Mucosa of descending colon (tissue), 3 donors: ENCODE results near the gene KRT78. TPM values are rescaled to one million over a fixed set of nuclear protein-coding genes. Genes with fewer than 3 reads are reported as not detected.

Experiments
- ATAC-seq: fragments of 200-7000 bp; cut with Tn5 transposase; one replicate; pipeline ENCODE4 v1.9.1; 2020; ENCODE audit warnings: mild to moderate bottlenecking, moderate library complexity
- DNase-seq, 3 donors: peaks; one replicate each; pipeline ENCODE4 v3.0.0-alpha.2; 2020
- H3K36me3 ChIP-seq: fragments of 200-600 bp; one replicate; pipeline ENCODE4 v1.8.0; 2021; ENCODE audit warnings: low read depth, mild to moderate bottlenecking
- H3K4me1 ChIP-seq: fragments of 200-600 bp; one replicate; pipeline ENCODE4 v1.8.0; 2021; ENCODE audit warnings: low read depth, mild to moderate bottlenecking
- H3K4me3 ChIP-seq: fragments of 200-600 bp; one replicate; pipeline ENCODE4 v1.8.0; 2021; ENCODE audit warnings: mild to moderate bottlenecking
- H3K9me3 ChIP-seq: fragments of 200-600 bp; one replicate; pipeline ENCODE4 v1.8.0; 2021; ENCODE audit warnings: mild to moderate bottlenecking
- intact Hi-C, 2 donors: fragments of 100-400 bp; cut with DNase I in 1 of 2; cut with micrococcal nuclease in 1 of 2; formaldehyde crosslinking; loops; one replicate each; pipeline versions ENCODE4 v1.11.0 to v1.11.1; 2022; cut with DNase I, micrococcal nuclease
- total RNA-seq, 3 donors: library from RNA; stranded (reverse); fragmentation: NEBNext Ultra II Directional in 2 of 3; extraction: Animal tissue kit (Norgen Biotek cat#: 25700) in 2 of 3; gene quantifications; one replicate each; pipeline versions ENCODE4 v1.2.1 to v1.2.4, GENCODE V29; 2021 to 2023
- TF ChIP-seq, protein P1 (sequence below): fragments of 200-600 bp; IDR thresholded peaks from one replicate; pipeline ENCODE4 v1.8.0; 2022; ENCODE audit warnings: antibody characterized with exemption, mild to moderate bottlenecking
- donor health status: DM: no; HTN: no; CAD: no; lungs with moderate emphysema.
- donor health status: DM: no; HTN: no; CAD: no.
- donor health status: DM: no; HTN: yes; CAD: no.

The KRT78 gene
- total RNA-seq, 3 donors from 2014 or later = not detected

DNA sequence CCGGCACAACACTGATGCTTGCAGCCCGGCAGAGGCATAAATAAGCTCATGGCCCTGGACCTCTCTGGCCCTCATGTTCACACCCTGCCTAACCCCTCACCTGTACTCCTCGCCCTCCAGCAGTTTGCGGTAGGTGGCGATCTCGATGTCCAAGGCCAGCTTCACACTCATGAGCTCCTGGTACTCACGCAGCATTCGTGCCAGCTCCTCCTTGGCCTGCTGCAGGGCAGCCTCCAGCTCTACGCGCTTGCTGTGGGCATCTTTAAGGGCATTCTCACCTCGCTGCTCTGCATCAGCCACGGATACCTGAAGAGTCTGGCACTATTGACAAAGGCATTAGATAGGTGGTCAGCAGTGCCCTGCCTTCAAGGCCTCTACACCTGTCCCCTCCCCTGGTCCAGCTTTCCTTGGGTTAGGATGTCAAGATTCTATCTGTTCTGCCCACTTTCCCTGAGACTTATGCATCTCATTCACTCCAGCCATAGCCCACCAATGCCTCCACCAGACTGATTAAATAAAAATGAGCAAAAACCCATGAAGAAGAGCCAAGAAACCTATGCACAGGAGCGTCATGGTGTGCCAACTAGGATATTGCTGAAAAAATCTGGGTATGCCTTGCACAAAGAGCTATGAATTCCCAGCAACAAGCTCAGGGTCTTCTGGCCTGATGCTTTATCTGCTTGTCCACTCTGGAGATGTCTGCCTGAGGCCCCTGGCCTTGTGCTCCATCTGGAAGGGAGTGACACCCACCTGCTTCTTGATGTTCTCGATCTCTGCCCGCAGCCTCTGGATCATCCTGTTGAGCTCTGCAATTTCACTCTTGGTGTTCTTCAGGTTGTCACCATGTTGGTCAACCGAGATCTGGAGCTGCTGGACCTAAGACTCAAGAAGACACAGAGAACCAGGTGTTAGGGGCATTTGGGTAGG, 41.0 kb downstream of the KRT78 start:
- ATAC-seq = no peak
- Histone ChIP-seq H3K36me3 (no peaks in the 10 kb centered on the region), H3K4me1 (no peaks in the 10 kb centered on the region), H3K9me3 (no peaks in the 10 kb centered on the region), H3K4me3 (no peak overlapping the region)
- intact Hi-C loops = no loop called here
- DNase-seq = no peak
- TF ChIP-seq, protein P1, sequence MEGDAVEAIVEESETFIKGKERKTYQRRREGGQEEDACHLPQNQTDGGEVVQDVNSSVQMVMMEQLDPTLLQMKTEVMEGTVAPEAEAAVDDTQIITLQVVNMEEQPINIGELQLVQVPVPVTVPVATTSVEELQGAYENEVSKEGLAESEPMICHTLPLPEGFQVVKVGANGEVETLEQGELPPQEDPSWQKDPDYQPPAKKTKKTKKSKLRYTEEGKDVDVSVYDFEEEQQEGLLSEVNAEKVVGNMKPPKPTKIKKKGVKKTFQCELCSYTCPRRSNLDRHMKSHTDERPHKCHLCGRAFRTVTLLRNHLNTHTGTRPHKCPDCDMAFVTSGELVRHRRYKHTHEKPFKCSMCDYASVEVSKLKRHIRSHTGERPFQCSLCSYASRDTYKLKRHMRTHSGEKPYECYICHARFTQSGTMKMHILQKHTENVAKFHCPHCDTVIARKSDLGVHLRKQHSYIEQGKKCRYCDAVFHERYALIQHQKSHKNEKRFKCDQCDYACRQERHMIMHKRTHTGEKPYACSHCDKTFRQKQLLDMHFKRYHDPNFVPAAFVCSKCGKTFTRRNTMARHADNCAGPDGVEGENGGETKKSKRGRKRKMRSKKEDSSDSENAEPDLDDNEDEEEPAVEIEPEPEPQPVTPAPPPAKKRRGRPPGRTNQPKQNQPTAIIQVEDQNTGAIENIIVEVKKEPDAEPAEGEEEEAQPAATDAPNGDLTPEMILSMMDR = no peak

DNA sequence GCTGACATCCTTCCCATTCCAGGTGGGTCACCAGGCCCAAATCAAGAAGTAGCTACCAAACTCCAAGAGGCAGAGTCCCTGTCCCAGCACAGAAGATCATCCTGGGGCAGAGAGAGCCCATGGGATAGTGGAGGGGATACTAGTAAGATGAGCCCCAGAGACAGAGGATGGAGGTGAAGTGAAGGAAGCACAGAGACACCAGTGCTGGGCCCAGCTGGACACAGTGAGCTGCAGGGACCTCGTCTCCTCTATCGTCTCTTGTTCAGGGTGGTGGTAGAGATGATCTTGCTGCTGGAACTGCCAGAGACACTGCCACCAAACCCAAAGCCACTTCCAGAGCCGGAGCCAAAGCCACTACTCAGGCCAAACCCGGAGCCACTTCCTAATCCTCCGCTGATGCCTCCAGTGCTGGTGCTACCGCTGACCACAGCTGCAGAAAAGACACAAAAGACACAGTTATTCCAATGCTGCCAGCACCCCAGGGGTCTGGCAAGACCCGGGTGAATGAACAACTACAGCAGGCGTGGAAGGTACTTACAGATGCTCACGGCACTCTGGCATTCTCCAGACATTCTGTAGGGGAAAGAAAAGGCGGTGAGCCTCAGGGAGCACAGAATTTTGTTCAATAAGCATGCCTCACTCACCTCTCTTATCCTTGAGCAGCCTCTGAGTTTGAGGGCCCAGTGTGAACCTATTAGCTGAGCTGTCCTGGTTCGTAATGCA, 41.8 kb downstream of the KRT78 start:
- TF ChIP-seq, protein P1 = no peak
- DNase-seq (no peak), ATAC-seq (no peak)
- Histone ChIP-seq H3K4me1 (no peaks in the 10 kb centered on the region), H3K9me3 (no peaks in the 10 kb centered on the region), H3K36me3 (no peaks in the 10 kb centered on the region), H3K4me3 (no peak overlapping the region)
- intact Hi-C loops = no loop called here

DNA sequence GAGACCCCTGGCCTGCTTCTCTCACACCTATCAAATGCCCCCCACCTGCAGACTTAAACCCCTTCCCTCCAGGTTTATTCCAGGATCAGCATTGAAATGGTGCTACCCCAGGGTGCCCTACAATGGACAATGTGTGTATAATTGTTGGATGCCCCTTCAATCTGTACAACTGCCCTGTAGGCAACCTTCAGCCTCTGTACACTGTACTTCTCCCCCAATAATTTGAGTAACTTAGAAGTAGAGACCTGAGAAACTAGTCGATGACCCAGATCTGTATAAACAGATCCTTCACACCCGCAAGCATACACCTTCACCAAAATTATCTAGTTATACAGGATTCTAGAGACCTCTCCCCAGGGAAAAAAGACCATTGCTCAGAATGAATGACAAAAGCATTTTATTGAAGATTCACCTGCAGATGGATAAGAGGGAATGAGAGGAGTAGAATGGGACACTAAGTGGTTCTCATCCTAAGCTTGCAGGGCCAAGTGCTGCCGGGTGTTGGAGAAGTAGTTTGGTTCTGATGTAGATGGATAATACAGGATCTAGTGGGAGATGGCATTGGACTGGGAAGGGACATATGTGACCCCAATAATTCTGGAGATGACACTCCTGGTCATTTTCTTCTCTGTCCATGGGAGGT, 42.5 kb downstream of the KRT78 start:
- Histone ChIP-seq H3K4me1 (no peaks in the 10 kb centered on the region), H3K9me3 (no peaks in the 10 kb centered on the region), H3K36me3 (no peaks in the 10 kb centered on the region), H3K4me3 (no peak overlapping the region)
- DNase-seq (no peak), ATAC-seq (no peak)
- TF ChIP-seq, protein P1 = no peak
- intact Hi-C loops = no loop called here

DNA sequence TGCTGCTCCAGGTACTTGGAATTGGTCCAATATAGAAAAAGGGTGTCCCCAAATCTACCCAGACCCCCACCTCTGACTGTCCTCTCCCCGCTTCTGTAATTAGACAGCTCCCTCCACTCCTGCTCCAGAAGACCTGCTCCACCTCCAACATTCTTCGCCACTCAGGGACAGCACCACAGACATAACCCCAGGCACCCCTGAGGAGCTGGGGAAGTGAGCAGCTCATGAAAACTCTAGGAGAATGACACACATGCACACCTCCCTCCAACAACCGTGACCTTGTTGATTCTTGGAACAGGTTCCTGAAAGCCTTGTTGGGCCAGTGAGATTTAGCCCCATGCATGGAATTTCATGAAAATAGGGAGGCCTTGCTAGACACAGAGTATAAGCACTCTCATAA, 43.1 kb downstream of the KRT78 start:
- TF ChIP-seq, protein P1 = no peak
- Histone ChIP-seq H3K4me3 (no peak overlapping the region), H3K4me1 (peaks cover 2% of the 10 kb centered on the region), H3K9me3 (no peaks in the 10 kb centered on the region), H3K36me3 (no peaks in the 10 kb centered on the region)
- ATAC-seq (no peak), DNase-seq (no peak)
- intact Hi-C loops = no loop called here

DNA sequence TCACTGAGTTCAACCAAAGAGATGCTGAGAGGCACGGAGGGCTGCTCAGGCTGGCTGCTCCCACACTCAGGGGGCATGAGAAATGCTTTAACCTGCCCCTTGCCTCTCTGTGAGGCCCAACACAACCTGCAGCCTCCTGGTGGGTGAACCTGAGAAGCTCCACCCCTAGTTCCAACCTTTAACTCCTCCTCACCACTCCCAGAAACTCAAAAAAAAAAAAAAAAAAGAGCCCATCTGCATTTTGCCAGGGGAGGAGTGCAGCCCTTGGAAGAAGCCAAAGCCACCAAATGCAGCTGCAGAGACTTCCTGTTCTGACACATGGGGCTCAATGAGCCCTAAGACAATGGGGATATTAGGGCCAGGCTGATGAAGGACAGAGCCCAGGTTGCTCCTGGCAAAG, 43.8 kb downstream of the KRT78 start:
- H3K9me3 ChIP-seq = no peaks in the 10 kb centered on the region
- ATAC-seq (no peak), DNase-seq (no peak)
- TF ChIP-seq, protein P1 = no peak
- intact Hi-C loops = no loop called here
- peaks cover 8% of the 10 kb centered on the region for H3K4me1 ChIP-seq
- H3K36me3 ChIP-seq = no peaks in the 10 kb centered on the region
- H3K4me3 ChIP-seq = no peak overlapping the region
